ES-I3 (cell line): Measurements from ENCODE around the gene OR2S2.
"Not testable (repeated sequence)": the region's sequence is repeated elsewhere in the genome, so short reads cannot be mapped to it uniquely, and the experiment has no call there.

Experiments
- H3K36me3 ChIP-seq: 2 replicates; pipeline ENCODE4 v1.6.1; 2013; ENCODE audit warnings: mild to moderate bottlenecking, low read length, control low read depth, moderate library complexity; ENCODE audit not compliant: insufficient read depth
- H3K4me1 ChIP-seq: 2 replicates; pipeline ENCODE4 v1.6.1; 2013; ENCODE audit warnings: mild to moderate bottlenecking, control low read depth, low read length; ENCODE audit not compliant: insufficient read depth
- H3K9ac ChIP-seq: 2 replicates; pipeline ENCODE4 v1.6.1; 2013; ENCODE audit warnings: low read depth, mild to moderate bottlenecking, low read length, moderate library complexity
- H3K9me3 ChIP-seq: 2 replicates; pipeline ENCODE4 v1.6.1; 2013; ENCODE audit warnings: mild to moderate bottlenecking, low read length, moderate library complexity; ENCODE audit not compliant: control insufficient read depth, insufficient read depth

The OR2S2 gene

GRCh38 chr9:35914301-35914807 is 43.6 kb downstream of the OR2S2 start:
- peaks cover 22% of the 10 kb centered on the region for H3K4me1 ChIP-seq
- H3K9ac ChIP-seq: no peak overlapping the region
- no peaks in the 10 kb centered on the region for H3K9me3 ChIP-seq
- no peaks in the 10 kb centered on the region for H3K36me3 ChIP-seq

- H3K4me1 ChIP-seq: peaks cover 31% of the 10 kb centered on the region
- not testable (repeated sequence) for H3K9ac ChIP-seq, H3K36me3 ChIP-seq, H3K9me3 ChIP-seq
Measured at GRCh38 chr9:35913429-35913828, 44.5 kb downstream of the OR2S2 start.

DNA sequence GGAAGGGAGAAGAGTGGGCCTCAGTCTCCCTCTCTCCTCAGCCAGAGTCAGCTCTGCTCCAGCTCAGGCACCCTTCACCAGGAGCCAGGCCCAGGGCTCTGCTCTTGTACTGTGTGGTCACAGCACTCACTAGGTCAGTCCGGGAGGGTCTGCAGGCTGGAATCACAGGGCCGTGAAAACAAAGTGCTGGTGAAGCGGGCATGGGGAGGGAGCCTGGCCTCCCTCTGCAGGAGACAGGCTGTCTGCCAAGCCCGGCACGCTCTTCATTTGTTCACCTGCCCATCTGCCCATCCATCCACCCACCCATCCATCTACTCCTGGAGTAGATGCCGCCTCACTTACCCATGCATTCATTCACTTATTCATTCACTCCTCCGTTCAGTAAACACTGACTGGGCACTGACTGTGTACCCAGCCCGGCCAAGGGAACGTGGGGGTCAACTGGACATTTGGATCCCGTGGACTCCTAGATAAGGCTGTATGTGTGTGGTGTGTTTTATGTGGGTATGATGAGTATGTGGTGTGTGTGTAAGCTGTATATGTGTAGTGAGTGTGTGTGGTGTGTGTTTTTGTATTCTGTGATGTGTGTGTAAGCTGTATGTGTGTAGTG is 45.1 kb downstream of the OR2S2 start:
- no peaks in the 10 kb centered on the region for H3K9me3 ChIP-seq
- no peaks in the 10 kb centered on the region for H3K36me3 ChIP-seq
- H3K4me1 ChIP-seq: peaks cover 36% of the 10 kb centered on the region
- no peak overlapping the region for H3K9ac ChIP-seq

DNA sequence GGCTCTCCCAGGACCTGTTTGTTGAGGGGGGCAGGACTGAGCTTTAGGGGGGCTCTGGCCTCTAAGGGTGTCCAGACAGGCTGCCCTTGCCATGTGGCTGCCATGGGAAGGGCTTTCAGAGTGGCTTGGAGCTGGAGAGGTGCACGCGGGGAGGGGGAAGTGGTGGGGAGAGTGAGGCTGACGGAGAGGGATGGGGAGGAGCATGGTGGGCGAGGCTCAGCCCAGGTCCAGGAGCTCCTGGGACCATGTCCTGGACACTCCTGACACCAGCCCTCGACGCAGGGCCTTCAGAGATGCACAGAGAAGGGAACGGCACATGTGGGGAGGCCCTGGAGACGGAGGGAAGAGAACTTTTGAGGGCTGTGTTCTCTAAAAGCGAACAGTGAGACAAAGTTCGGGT is 46.3 kb downstream of the OR2S2 start:
- H3K36me3 ChIP-seq: no peaks in the 10 kb centered on the region

DNA sequence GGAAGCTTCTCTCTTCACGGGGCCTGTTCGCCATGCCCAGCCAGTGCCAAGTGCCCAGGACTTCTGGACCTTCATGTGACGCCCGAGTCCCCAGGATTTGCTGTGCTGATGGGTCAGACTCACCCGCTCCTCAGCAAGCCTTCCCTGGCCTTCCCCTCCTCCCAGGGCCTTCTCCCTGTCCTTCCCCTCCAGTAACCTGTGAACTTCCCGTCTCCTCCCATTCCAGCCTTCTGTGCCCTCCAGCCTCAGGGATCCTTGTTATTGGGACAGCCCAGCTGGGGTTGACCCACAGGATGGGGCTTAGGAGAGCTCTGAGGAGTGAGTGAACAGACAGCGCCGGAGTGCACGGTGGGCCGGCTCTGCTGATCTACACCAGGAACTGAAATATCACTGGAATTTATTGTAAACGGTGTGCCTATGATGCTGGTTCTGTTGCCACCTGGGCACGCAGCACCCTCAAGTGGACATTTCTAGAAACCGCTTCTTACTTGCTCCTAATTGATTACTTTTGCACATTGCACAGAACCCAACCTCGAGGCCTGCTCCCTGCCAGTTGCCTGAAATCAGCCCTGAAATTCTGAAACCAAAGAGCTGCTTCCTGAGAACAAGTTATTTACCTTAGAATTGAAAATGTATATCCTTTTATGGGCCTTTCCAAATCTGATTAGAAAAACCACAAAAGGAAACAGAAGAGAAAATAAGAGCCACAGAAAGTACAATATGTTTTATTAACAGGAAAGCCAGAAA is 47.2 kb downstream of the OR2S2 start:
- Histone ChIP-seq H3K36me3 (no peaks in the 10 kb centered on the region), H3K9me3 (no peaks in the 10 kb centered on the region), H3K4me1 (peaks cover 46% of the 10 kb centered on the region), H3K9ac (no peak overlapping the region)

More for the DNA sequence above, 46.3 kb downstream of the OR2S2 start:
- H3K9me3 ChIP-seq: no peaks in the 10 kb centered on the region
- no peak overlapping the region for H3K9ac ChIP-seq
- peaks cover 48% of the 10 kb centered on the region for H3K4me1 ChIP-seq

DNA sequence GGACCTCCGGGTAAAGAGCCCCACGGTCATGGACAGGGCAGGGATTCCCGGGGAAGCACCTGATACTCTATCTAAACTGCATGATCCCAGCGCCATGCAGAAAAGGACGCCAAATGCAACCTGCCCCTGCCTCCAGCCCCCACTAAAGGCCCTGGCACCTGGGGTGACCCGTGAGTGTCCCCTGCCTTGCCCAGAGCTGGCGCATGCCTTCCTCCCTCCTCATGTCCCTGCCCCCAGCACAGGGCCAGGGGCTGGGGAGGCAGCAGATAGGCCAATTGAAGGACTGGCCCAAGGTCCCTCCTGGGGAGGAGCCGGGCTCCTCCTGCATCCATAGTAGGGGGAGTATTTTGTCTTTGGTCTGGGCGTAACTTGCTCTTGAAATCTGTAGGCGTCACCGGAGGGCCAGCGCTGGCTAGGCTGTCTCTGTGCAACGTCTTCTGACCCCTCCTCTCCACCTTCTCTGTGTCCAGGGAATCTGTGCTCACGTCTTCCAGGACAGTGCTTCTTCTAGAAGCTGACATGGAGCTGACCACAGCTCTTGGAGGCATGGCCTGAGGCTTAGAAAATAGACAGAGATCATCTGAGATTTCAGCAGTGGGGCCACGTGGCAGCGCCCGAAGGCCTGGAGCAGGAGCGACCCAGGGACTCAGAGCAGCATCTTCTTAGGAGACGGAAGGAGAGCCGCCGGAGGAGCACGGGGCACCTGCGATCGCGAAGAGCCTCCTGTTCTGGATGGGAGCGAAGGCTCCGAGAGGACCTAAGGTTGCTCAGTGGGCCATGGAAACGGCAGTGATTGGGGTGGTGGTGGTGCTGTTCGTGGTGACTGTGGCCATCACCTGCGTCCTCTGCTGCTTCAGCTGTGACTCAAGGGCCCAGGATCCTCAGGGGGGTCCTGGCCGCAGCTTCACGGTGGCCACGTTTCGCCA is 48.0 kb downstream of the OR2S2 start:
- Histone ChIP-seq H3K9me3 (no peaks in the 10 kb centered on the region), H3K36me3 (no peaks in the 10 kb centered on the region), H3K4me1 (peaks cover 51% of the 10 kb centered on the region), H3K9ac (no peak overlapping the region)

DNA sequence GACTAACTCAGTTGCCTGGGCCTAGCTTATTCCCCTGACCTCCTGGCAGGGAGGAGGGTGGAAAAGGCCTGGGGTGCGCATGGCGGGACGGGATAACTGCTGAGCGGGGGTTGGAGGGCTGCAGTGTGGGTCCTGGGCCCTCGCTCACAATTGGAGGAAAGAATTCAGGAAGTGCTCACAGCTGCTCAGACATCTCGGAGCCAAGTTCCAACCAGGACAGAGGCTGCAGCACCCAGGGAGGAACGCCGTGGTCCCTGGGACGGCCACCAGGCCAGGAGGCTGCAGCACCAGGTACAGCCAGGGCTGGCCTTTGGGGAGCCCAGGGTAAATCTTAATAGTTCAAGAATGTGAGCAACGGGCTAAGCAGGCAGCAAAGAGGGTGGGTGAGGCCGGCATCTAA is 48.7 kb downstream of the OR2S2 start, which contains the start of gene SPAAR:
Gene SPAAR (plus strand): TSS at position 217 of the 400 bp plus-strand sequence. CDS start 974 bp downstream, outside the sequence.
- Histone ChIP-seq H3K36me3 (no peaks in the 10 kb centered on the region), H3K4me1 (peaks cover 51% of the 10 kb centered on the region), H3K9ac (peak within 1 kb of the TSS; percentile 6; the same call in 1 of the 2 replicates), H3K9me3 (no peaks in the 10 kb centered on the region)

- Histone ChIP-seq H3K9me3 (no peaks in the 10 kb centered on the region), H3K4me1 (peaks cover 51% of the 10 kb centered on the region), H3K9ac (no peak overlapping the region), H3K36me3 (no peaks in the 10 kb centered on the region)
Measured at GRCh38 chr9:35908504-35909125, 49.3 kb downstream of the OR2S2 start.

- peaks cover 51% of the 10 kb centered on the region for H3K4me1 ChIP-seq
- no peaks in the 10 kb centered on the region for H3K9me3 ChIP-seq
- H3K36me3 ChIP-seq: no peaks in the 10 kb centered on the region
- H3K9ac ChIP-seq: peak overlapping the region; percentile 26
Measured at GRCh38 chr9:35907711-35908503, 50.0 kb downstream of the OR2S2 start.
